HG03060 (cell line): ENCODE data around the gene CLTA.

Experiments used
- ATAC-seq: cut with Tn5 transposase; IDR thresholded peaks from one replicate; pipeline ENCODE4 v1.9.1; 2021; ENCODE audit warnings: low read depth, moderate number of reproducible peaks; ENCODE audit not compliant: unreplicated experiment

CLTA gene

DNA sequence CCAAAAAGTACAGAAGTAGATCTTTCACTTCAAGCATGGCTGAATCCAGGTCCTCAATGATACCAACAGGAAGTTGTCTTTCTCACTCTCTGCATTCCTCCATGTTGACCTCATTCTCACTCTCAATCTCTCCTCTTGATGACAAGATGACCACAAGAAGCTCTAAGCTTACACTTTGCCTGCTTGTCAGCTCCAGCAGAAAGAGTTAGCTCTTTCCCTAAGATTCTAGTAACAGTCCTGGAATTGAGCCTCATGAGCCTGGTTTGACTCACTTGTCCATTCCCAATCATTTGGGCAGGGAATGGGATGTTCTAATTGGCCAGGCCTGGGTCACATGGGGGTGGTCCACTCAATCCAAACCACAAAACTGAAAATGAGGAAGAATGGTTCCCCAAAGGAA is 3.3 kb upstream of the CLTA start:
- no peak for ATAC-seq

DNA sequence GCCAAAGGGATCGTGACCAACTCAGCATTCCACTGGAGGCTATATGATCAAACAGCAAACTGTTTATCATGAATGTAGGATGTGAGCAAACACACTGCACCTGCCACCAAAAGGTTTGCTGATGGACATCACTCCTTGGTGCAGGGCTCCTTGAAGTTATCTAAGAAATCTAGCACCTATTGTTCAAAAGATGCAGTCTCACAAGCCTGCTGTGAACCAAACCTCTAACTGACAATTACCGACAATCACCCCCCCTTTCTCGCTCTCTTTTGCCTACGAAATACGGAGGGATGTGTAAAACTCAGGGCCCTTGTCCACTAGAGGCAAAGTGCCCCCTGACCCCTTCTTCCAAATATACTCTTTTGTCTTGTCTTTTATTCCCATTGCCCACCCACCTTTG is 2.5 kb upstream of the CLTA start:
- no peak for ATAC-seq

DNA sequence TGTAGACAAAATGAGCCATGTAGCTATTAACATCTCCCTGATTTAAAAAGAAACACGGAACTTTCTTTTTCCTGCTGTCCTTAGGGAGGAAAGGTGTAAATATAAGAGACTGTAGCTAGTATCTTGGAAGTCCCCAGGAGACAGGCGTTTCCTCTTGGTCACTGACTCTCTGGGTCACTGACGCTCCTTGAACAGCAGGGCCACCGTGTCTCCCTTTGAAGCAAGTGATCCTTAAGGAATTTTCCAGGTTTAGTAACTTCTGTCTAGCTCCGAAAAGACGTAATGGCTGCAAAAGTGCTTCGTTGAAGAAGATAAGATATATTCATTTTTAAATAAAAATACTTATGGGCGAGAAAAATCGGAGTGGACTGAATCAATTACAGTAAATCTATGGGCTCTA is 745 bp upstream of the CLTA start:
- ATAC-seq: no peak

DNA sequence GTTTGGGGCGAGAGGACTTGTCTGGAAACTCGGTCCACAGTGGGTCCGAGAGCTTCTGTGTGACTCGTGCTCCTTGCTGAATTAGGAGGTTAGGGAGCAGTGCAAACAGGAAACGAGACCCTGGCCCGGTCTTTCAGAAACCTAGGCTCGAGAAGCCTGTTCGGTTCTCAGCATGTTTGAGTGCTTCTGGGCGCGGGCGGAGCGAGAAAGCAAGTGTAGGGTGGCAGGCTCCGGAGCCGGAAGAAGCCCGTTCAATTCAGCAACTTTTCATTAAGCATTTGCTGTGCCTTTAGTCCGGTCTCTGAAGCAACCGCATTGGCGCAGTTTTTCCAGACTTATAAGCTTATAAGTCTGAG is 547 bp downstream of the CLTA start:
- no peak for ATAC-seq

DNA sequence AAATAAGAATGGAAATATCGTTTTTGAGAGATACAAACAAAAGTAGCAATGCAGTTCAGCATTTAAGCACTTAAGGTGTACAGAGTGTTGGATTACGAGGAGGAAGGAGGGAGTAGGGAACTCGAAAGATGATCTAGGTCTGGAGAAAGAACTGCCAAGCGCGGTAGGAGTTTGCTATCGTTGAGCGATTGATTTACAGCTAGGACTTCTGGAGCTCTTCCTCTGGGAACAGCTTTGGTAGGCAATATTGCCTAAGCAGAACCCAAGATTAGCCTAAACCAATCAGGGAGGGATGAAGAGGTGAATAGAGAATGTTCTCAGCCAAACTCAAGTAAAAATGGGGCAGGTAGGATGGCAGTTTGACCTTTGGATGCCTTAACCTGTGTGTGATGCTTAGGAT is 965 bp downstream of the CLTA start:
- no peak for ATAC-seq

DNA sequence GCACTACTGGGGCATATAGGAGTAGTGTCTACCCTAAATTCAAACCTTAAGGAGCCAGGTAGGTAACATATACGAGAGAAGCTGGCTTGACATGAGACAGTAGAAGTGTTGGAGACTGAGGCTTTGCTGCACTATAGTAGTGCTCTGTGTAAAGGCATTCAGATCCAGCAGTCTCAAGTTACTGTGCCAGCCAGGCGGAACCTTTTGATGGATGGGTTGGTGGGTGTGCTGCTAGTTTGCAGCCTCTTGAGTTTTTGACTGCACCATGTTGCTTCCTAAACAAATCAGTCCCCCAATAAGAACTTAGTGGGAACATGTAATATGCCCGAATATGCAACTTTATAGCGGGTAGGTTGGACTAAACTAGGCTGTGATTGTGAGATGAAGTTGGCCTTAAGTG is 1.5 kb downstream of the CLTA start:
- no peak for ATAC-seq

- ATAC-seq: no peak
Observed at GRCh38 chr9:36193023-36193422, 2.3 kb downstream of the CLTA start.

DNA sequence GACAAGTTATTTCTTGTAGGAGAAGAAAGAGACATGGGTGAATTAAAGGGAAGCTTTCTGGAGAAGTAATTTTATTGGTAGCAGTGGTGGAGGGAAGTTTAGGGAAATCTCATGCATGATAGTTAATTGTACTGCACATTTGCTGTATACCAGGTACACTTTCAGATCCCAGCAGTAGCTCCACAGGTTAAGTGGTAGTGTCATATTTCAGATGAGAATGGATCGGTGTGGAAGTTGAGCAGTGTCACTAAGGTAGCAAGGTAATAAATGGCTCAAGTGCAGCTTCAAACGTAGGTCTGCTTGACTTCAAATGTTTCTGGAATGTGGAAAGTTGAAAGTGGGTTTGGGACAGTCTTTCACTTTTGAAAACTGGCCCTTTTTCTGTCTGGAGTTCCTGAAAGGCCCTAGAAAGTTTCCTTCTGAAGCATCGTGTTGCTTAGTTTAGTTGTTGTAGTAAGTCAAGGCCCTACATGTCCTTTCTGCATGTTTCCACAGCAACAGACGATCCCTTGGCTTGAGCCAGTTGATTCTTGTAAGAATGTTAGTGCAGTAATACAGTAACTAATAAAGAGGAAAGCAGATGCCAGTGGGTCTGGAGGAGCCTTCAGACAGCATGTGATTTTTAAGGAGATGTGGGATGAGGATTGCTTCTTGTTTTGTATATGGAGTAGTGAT is 3.7 kb downstream of the CLTA start:
- no peak for ATAC-seq

DNA sequence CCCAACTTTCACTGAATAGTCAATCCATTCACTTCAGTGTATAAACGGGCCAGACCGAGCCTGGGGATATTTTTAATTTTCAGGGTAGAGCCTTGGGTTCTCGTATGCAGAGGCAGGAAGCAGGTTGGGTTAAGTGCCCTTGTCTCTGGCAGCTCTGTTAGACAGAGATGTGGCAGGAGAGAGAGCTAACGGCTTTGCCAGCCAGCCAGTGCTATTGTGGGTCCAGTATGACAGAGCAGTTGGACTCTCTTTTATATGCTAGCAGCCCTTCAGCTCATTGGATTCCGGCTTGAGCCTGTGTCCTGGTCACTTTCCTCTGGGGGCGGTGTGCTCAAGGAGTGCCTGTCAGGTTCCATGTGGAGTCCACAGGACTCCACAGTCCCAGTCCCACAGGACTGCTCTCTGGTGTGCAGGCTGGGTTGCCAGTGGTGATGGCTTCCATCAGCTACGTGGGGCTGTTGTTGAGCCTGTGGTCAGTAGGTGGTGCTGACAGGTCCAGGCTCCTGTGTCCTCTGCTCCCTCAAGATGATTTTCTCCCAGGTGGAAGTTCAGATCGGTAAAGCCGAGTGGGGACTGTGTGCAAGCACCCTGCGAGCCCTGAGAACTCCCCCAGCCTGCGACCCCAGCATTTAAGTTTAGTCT is 14.3 kb downstream of the CLTA start:
- ATAC-seq: no peak

GRCh38 chr9:36207016-36207415 is 16.3 kb downstream of the CLTA start:
- ATAC-seq: no peak

DNA sequence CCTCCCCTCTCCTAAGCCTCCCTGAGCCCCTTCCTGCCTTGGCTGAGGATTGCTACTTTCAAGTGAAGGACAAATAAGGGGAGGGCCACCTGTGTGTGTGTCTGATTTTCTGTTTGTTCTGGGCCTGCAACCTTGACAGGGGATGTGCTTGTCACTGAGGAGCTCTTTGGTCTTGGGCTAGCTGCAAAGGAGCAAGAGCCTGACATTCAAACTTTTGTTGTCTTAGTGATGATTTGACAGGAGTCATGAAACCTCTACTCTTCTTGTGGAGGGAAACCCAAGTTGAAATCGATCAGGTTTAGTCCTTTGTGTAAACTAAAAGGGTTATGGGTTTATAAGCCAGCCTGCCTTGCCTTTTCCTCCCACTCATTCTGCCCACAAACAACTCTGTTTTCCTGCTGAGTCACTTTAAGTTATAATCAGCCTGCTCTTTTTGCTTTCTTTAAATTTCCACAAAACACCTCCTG is 16.9 kb downstream of the CLTA start:
- ATAC-seq: no peak

DNA sequence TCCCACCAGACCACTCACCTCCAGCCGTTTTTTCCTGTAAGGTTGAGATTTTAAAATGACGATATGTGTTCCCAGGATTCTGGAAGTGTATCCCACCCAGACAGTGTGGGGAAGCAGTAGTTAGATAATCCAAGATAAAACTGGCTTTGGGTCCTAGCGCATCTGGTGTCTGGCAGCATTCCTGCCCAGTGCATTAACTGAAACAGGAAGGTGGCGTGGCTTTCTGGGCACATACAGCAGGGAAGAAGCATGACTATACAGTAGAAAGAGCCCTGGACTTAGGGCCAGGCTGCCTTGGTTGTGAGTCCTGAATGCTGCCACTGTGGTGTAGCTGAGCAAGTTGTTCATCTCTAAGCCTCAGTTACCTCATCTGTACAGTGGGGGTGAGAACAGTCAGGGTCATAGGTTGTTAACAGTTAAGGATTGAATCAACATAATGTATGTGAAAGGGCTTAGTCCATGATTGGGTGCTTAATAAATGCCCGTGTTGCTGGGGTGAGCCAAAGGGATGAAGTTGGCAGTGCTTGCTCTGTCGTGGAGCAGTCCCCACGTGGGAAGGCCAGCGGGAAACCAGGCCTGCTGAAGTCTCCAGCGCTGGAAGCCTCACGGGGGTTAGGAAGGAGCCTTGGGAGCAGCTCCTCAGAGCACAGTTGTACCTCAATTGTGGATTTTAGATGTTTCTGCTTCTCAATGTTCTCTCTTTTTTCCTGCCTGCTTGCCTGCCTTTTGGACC is 18.0 kb downstream of the CLTA start:
- ATAC-seq: no peak

GRCh38 chr9:36210722-36211121 is 20.0 kb downstream of the CLTA start:
- ATAC-seq: no peak

- ATAC-seq: no peak
Observed at GRCh38 chr9:36211510-36211909, 20.8 kb downstream of the CLTA start.

- no peak for ATAC-seq
Observed at GRCh38 chr9:36213387-36213786, 22.7 kb downstream of the CLTA start.

GRCh38 chr9:36213989-36214388 is 23.3 kb downstream of the CLTA start:
- ATAC-seq: no peak

DNA sequence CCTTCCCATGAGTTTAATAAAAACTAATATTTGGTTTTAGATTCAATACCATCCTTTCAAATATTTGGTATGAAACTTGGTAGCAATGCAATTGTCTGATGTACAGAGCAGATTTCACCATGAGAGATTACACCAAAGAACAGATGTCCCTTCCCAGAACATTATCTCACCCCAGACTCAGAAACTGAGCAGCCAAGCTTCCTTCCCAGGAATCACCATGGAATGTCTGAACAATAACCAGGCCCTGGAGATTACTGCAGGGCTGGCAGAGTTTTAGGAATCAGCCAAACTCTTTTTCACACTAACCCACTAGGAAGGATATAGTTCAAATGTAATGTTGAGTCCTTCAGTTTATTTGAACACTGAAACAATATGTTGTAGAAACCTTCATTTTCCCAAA is 23.9 kb downstream of the CLTA start:
- ATAC-seq: no peak

- ATAC-seq: no peak
Observed at GRCh38 chr9:36217256-36217968, 26.7 kb downstream of the CLTA start.

- no peak for ATAC-seq
Observed at GRCh38 chr9:36218011-36218410, 27.3 kb downstream of the CLTA start.

DNA sequence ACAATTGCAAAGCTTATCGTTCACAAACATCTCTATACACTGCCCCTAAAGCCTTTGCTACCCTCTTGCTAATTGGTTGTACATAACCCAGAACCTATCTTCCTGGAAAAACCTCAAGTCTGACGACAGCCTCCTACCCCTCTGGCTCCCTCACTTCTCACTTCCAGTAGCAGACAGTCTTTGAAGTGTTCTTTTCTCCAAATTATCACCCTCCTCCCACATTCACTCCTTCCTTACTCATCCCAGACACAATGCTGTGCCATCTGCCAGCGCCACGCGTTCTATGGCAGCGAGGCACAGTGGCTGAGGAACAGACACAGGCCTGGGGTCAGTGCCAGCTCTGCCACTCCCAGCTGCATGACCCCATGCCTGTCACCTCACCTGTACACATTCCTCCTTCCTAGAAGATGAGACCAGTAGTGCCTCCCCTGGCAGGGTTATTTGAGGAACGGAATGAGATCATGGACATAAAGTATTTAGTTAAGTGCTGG is 27.7 kb downstream of the CLTA start:
- ATAC-seq: no peak

GRCh38 chr9:36221667-36222066 is 30.9 kb downstream of the CLTA start:
- no peak for ATAC-seq
